Vagina (tissue), 2 donors: ENCODE results near the gene CDKN1B. TPM values are rescaled to one million over a fixed set of nuclear protein-coding genes. Genes with fewer than 3 reads are reported as not detected.

ENCODE experiments used
- DNase-seq, 2 donors: peaks; one replicate each; pipeline ENCODE4 v3.0.0-alpha.2; 2017; ENCODE audit errors: extremely low spot score in 2 of 2
- H3K27ac ChIP-seq: fragments of 200-600 bp; sonication (generic); one replicate; pipeline ENCODE4 v1.5.1; 2019
- H3K27me3 ChIP-seq: fragments of 200-600 bp; sonication (generic); one replicate; pipeline ENCODE4 v1.5.1; 2019
- H3K36me3 ChIP-seq, 2 donors: fragments of 200-600 bp; sonication (generic); one replicate each; pipeline ENCODE4 v1.5.1; 2017 to 2019
- H3K4me1 ChIP-seq: fragments of 200-600 bp; sonication (generic); one replicate; pipeline ENCODE4 v1.5.1; 2019
- H3K4me3 ChIP-seq, 2 donors: fragments of 200-600 bp; sonication (generic); 1 replicate in 1 of 2; 2 replicates in 1 of 2; pipeline ENCODE4 v1.5.1; 2016 to 2019
- H3K9me3 ChIP-seq: fragments of 200-600 bp; sonication (generic); one replicate; pipeline ENCODE4 v1.5.1; 2019
- CTCF ChIP-seq, 3 experiments: fragments of 450-650 bp in 2 of 3; fragments of 200-600 bp in 1 of 3; sonication (generic) in 1 of 3; IDR thresholded peaks; one replicate each; pipeline ENCODE4 v1.5.1; 2017 to 2019; ENCODE audit warnings: antibody characterized with exemption in 3 of 3, mild to moderate bottlenecking in 2 of 3, moderate library complexity in 2 of 3
- POLR2A ChIP-seq, 2 donors: fragments of 450-650 bp; IDR thresholded peaks; one replicate each; pipeline ENCODE4 v1.6.1; 2017; ENCODE audit warnings: antibody characterized with exemption in 2 of 2, mild to moderate bottlenecking in 2 of 2, moderate library complexity in 2 of 2
- POLR2AphosphoS5 ChIP-seq, 2 donors: sonication (generic); formaldehyde crosslinking; IDR thresholded peaks; one replicate each; pipeline ENCODE4 v1.9.0; 2017; ENCODE audit warnings: antibody characterized with exemption in 2 of 2, mild to moderate bottlenecking in 2 of 2, low read depth in 1 of 2; ENCODE audit not compliant: insufficient read depth in 1 of 2
- intact Hi-C: fragments of 100-400 bp; cut with DNase I; formaldehyde crosslinking; loops from one replicate; pipeline ENCODE4 v1.15.1; 2023
- microRNA counts, 2 donors: library from miRNA; unstranded; fragments of <30 nt; microRNA quantifications; one replicate each; lab custom pipeline; 2016 to 2017
- microRNA-seq: library from miRNA; unstranded; fragments of <30 nt; microRNA quantifications from one replicate; pipeline ENCODE4, GENCODE V29; 2017; ENCODE audit warnings: borderline number of aligned reads, borderline replicate concordance
- small RNA-seq: library from RNA; depleted of rRNA; stranded (forward); fragments of <200 nt; gene quantifications from one replicate; pipeline ENCODE3, GENCODE V24; 2016
- total RNA-seq: library from RNA; depleted of rRNA; stranded (reverse); fragments of >200 nt; gene quantifications from one replicate; pipeline ENCODE4 v1.2.3, GENCODE V29; 2016

The CDKN1B gene
- total RNA-seq, 1 donor from 2014 or later: 52.5 TPM

- intact Hi-C loops: no loop called here
These were observed 42.2 kb downstream of the CDKN1B start for GRCh38 chr12:12759234-12759915.

GRCh38 chr12:12764824-12765223, 47.7 kb downstream of the CDKN1B start:
- peak in 1 of 2 donors; percentile 18 for DNase-seq

More at GRCh38 chr12:12759234-12759915, 42.2 kb downstream of the CDKN1B start:
- Histone ChIP-seq H3K27me3 (no peaks in the 10 kb centered on the region), H3K4me1 (no peaks in the 10 kb centered on the region), H3K27ac (no peak overlapping the region), H3K36me3 (no peaks in the 10 kb centered on the region), H3K4me3 (no peak overlapping the region), H3K9me3 (no peaks in the 10 kb centered on the region)
- TF ChIP-seq POLR2AphosphoS5 (IDR thresholded peaks at IDR 0.05; ENCODE audit: insufficient read depth in 1 of 2, low read depth in 1 of 2) (no peak), POLR2A (IDR thresholded peaks at IDR 0.05) (no peak), CTCF (IDR thresholded peaks at IDR 0.05) (no peak)
- peak in 1 of 2 donors; percentile 27 for DNase-seq

GRCh38 chr12:12770262-12770661, 53.1 kb downstream of the CDKN1B start:
- intact Hi-C loops: no loop called here
- Histone ChIP-seq H3K4me3 (no peak overlapping the region), H3K27me3 (no peaks in the 10 kb centered on the region), H3K36me3 (no peaks in the 10 kb centered on the region), H3K9me3 (no peaks in the 10 kb centered on the region), H3K27ac (no peak overlapping the region), H3K4me1 (no peaks in the 10 kb centered on the region)
- DNase-seq: no peak
- no peak for TF ChIP-seq POLR2AphosphoS5 (IDR thresholded peaks at IDR 0.05; ENCODE audit: insufficient read depth in 1 of 2, low read depth in 1 of 2)

More at GRCh38 chr12:12764824-12765223, 47.7 kb downstream of the CDKN1B start:
- H3K4me3 ChIP-seq: no peak overlapping the region
- H3K27ac ChIP-seq: no peak overlapping the region
- no peaks in the 10 kb centered on the region for H3K27me3 ChIP-seq
- H3K9me3 ChIP-seq: no peaks in the 10 kb centered on the region
- H3K36me3 ChIP-seq: no peaks in the 10 kb centered on the region
- no peaks in the 10 kb centered on the region for H3K4me1 ChIP-seq
- no peak for TF ChIP-seq POLR2AphosphoS5 (IDR thresholded peaks at IDR 0.05; ENCODE audit: insufficient read depth in 1 of 2, low read depth in 1 of 2)
- intact Hi-C loops: no loop called here

MicroRNA genes within 50 kb of the gene (microRNA counts, 767-probe panel; counts per million panel counts)
- microRNA hsa-miR-613 (lab: Ali Mortazavi, UCI): 238 to 261 counts per million in 2 donors

Small RNAs within 50 kb of the gene (microRNA-seq; reads per million reads assigned to microRNA genes)
- gene MIR613: not detected

Small RNAs within 50 kb of the gene (small RNA-seq; reads per million reads assigned to genes)
- gene MIR613: not detected

Other genes starting within 250 kb of the CDKN1B start
- gene DUSP16, start 154.5 kb upstream of the CDKN1B start, total RNA-seq: 30.9 TPM
- gene CREBL2, start 105.5 kb upstream of the CDKN1B start, total RNA-seq: 29.0 TPM
- not detected for gene GPR19, start 21.2 kb upstream of the CDKN1B start, total RNA-seq
- 127 TPM for gene APOLD1, start 68.3 kb downstream of the CDKN1B start, total RNA-seq
- gene DDX47, start 96.0 kb downstream of the CDKN1B start, total RNA-seq: 42.0 TPM
- 26.8 TPM for gene GPRC5A, start 174.2 kb downstream of the CDKN1B start, total RNA-seq
- not detected for gene GPRC5D, start 234.8 kb downstream of the CDKN1B start, total RNA-seq